Astrocyte of the spinal cord (primary cell): ENCODE results near the gene RASGRP3.

Source experiments
- DNase-seq: peaks from one replicate; pipeline ENCODE4 v3.0.0; 2011; ENCODE audit warnings: low read depth, low spot score
- H3K4me3 ChIP-seq: 2 replicates; pipeline ENCODE4 v1.5.1; 2011; ENCODE audit warnings: low read depth, mild to moderate bottlenecking, low read length, moderate library complexity
- CTCF ChIP-seq: IDR thresholded peaks from 2 replicates; pipeline ENCODE4 v1.5.1; 2012; ENCODE audit warnings: low read depth, mild to moderate bottlenecking, low read length, inconsistent platforms
- in situ Hi-C: cut with HindIII; loops from 2 replicates; pipeline ENCODE4 v1.10.0; 2017; ENCODE audit warnings: low sequenced_read_pairs

Gene RASGRP3

GRCh38 chr2:33502025-33502424, 25.6 kb downstream of the RASGRP3 start:
- H3K4me3 ChIP-seq: no peak overlapping the region
- in situ Hi-C loops: no loop called here
- no peak for TF ChIP-seq CTCF
- no peak for DNase-seq

GRCh38 chr2:33503002-33503401, 26.6 kb downstream of the RASGRP3 start:
- in situ Hi-C loops: no loop called here
- no peak overlapping the region for H3K4me3 ChIP-seq
- DNase-seq: no peak
- TF ChIP-seq CTCF: no peak

- no peak for TF ChIP-seq CTCF
- in situ Hi-C loops: no loop called here
- no peak overlapping the region for H3K4me3 ChIP-seq
- DNase-seq: peak; percentile 26
Measured at GRCh38 chr2:33505966-33506365, 29.5 kb downstream of the RASGRP3 start.

DNA sequence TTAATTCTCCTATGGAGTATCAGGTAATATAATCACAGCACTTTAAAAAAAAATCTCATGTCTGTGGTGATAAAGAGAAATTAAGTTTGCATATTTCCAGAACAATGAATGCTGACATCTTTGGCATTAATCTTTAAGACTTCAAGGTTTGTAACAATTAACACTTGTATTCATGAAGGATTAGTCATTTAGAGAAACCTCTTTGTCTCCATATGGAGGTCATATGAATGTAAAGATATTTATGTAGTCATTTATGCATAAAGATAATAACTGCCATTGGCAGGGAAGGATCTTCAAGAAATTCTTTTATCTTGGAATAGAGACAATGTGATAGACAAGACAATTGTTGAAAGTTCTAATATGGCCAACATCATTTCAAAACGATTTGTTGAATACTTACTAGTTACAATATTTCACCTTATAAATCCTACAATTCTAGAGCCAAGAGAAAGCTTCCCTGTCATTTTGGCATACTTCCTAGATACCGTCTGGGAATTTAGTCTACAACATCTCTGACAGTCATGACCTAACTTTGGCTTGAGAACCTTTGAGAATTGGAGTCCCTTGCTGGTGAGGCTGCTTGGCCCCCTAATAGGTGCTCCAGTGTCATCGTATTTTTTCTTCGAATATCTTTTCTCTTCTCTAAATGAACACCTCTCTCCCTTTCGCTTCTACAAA, 33.6 kb downstream of the RASGRP3 start:
- no peak overlapping the region for H3K4me3 ChIP-seq
- DNase-seq: no peak
- in situ Hi-C loops: no loop called here
- TF ChIP-seq CTCF: no peak

- in situ Hi-C loops: no loop called here
- H3K4me3 ChIP-seq: no peak overlapping the region
- TF ChIP-seq CTCF: no peak
- peak; percentile 32 for DNase-seq
Measured at GRCh38 chr2:33510586-33510968, 34.1 kb downstream of the RASGRP3 start.

DNA sequence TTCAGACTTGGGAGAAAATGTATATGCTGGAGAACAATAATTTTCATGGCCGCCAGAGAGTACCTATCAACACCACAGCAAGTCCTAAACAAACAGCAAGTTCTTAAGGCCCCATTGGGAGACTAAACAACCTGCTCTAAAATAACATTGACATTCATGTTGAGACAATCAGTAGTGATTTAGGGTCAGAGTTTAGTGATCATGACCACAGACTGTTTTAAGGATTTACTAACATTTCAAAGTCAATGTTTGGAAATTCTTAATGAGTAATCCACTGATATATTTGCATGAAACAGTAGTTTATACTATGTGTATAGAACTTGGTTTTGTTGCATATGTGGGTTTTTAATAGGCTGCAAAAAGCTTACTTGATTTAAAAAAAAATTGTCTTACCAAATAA, 34.7 kb downstream of the RASGRP3 start:
- H3K4me3 ChIP-seq: no peak overlapping the region
- no peak for DNase-seq
- TF ChIP-seq CTCF: no peak
- in situ Hi-C loops: no loop called here
